Mucosa of rectum (tissue), 2 donors: ENCODE data around the gene ZNF683.

ENCODE experiments used
- H3K27ac ChIP-seq, 2 donors: one replicate each; pipeline ENCODE4 v1.7.0; 2013; ENCODE audit warnings: inconsistent platforms in 2 of 2, low read depth in 2 of 2, low read length in 2 of 2
- H3K27me3 ChIP-seq, 2 donors: one replicate each; pipeline ENCODE4 v1.7.0; 2013; ENCODE audit warnings: low read length in 2 of 2; ENCODE audit not compliant: control insufficient read depth in 2 of 2, insufficient read depth in 2 of 2
- H3K36me3 ChIP-seq, 2 donors: one replicate each; pipeline ENCODE4 v1.7.0; 2013; ENCODE audit warnings: low read length in 2 of 2; ENCODE audit not compliant: control insufficient read depth in 2 of 2, insufficient read depth in 2 of 2
- H3K4me1 ChIP-seq, 2 donors: one replicate each; pipeline ENCODE4 v1.7.0; 2013; ENCODE audit warnings: low read length in 2 of 2, mild to moderate bottlenecking in 1 of 2; ENCODE audit not compliant: control insufficient read depth in 2 of 2, insufficient read depth in 2 of 2
- H3K4me3 ChIP-seq, 2 donors: one replicate each; pipeline ENCODE4 v1.7.0; 2013; ENCODE audit warnings: low read length in 2 of 2
- H3K9ac ChIP-seq, 2 donors: one replicate each; pipeline ENCODE4 v1.7.0; 2013; ENCODE audit warnings: low read length in 2 of 2, low read depth in 1 of 2, mild to moderate bottlenecking in 1 of 2
- H3K9me3 ChIP-seq, 2 donors: one replicate each; pipeline ENCODE4 v1.7.0; 2013; ENCODE audit warnings: low read length in 2 of 2; ENCODE audit not compliant: control insufficient read depth in 2 of 2
- donor health status: healthy.
- donor health status: Normal muscosa, but diverticular disease.

ZNF683 gene

GRCh38 chr1:26360807-26361604 is 11.5 kb downstream of the ZNF683 start:
- Histone ChIP-seq H3K4me1 (peaks cover 33 to 43% of the 10 kb centered on the region in 2 donors), H3K4me3 (peak overlapping the region; percentile 53 to 54), H3K27ac (peak overlapping the region in 1 of 2 donors; percentile 72), H3K27me3 (peaks cover 15 to 21% of the 10 kb centered on the region in 2 donors), H3K9me3 (no peaks in the 10 kb centered on the region), H3K36me3 (no peaks in the 10 kb centered on the region), H3K9ac (peak overlapping the region; percentile 2 to 60)

GRCh38 chr1:26359981-26360806 is 12.4 kb downstream of the ZNF683 start:
- H3K9me3 ChIP-seq: no peaks in the 10 kb centered on the region
- H3K4me3 ChIP-seq: peak overlapping the region; percentile 53 to 54
- peaks cover 15 to 21% of the 10 kb centered on the region in 2 donors for H3K27me3 ChIP-seq
- no peaks in the 10 kb centered on the region for H3K36me3 ChIP-seq
- peak overlapping the region; percentile 72 to 88 for H3K27ac ChIP-seq
- H3K4me1 ChIP-seq: peaks cover 38 to 50% of the 10 kb centered on the region in 2 donors
- peak overlapping the region in 1 of 2 donors; percentile 60 for H3K9ac ChIP-seq

- H3K9ac ChIP-seq: peak overlapping the region; percentile 29 to 76
- peaks cover 15 to 17% of the 10 kb centered on the region in 2 donors for H3K27me3 ChIP-seq
- H3K4me1 ChIP-seq: peaks cover 53 to 64% of the 10 kb centered on the region in 2 donors
- peak overlapping the region; percentile 72 to 88 for H3K27ac ChIP-seq
- no peaks in the 10 kb centered on the region for H3K36me3 ChIP-seq
- H3K4me3 ChIP-seq: peak overlapping the region; percentile 13 to 53
- no peaks in the 10 kb centered on the region for H3K9me3 ChIP-seq
These were observed 13.9 kb downstream of the ZNF683 start for GRCh38 chr1:26358411-26359384.

GRCh38 chr1:26357121-26357602 is 15.4 kb downstream of the ZNF683 start:
- Histone ChIP-seq H3K27me3 (peaks cover 13% of the 10 kb centered on the region in 2 donors), H3K4me1 (peaks cover 53 to 67% of the 10 kb centered on the region in 2 donors), H3K27ac (peak overlapping the region; percentile 72 to 88), H3K4me3 (no peak overlapping the region), H3K36me3 (no peaks in the 10 kb centered on the region), H3K9me3 (no peaks in the 10 kb centered on the region), H3K9ac (peak overlapping the region; percentile 32 to 46)

- H3K9me3 ChIP-seq: no peaks in the 10 kb centered on the region
- no peaks in the 10 kb centered on the region for H3K36me3 ChIP-seq
- no peak overlapping the region for H3K4me3 ChIP-seq
- H3K4me1 ChIP-seq: peaks cover 53 to 68% of the 10 kb centered on the region in 2 donors
- peak overlapping the region; percentile 56 to 65 for H3K27ac ChIP-seq
- H3K9ac ChIP-seq: no peak overlapping the region
- H3K27me3 ChIP-seq: peaks cover 7 to 8% of the 10 kb centered on the region in 2 donors
These were observed 16.4 kb downstream of the ZNF683 start for GRCh38 chr1:26356106-26356505.

- peak overlapping the region; percentile 8 to 73 for H3K9ac ChIP-seq
- no peaks in the 10 kb centered on the region for H3K9me3 ChIP-seq
- peak overlapping the region; percentile 77 to 79 for H3K27ac ChIP-seq
- H3K4me1 ChIP-seq: peaks cover 45 to 65% of the 10 kb centered on the region in 2 donors
- no peak overlapping the region for H3K4me3 ChIP-seq
- H3K36me3 ChIP-seq: no peaks in the 10 kb centered on the region
- H3K27me3 ChIP-seq: no peaks in the 10 kb centered on the region
These were observed 17.6 kb downstream of the ZNF683 start for GRCh38 chr1:26354972-26355371.

- H3K4me3 ChIP-seq: peak within 1 kb of the TSS; percentile 52 to 61
- no peaks in the 10 kb centered on the region for H3K27me3 ChIP-seq
- H3K9me3 ChIP-seq: no peaks in the 10 kb centered on the region
- H3K27ac ChIP-seq: peak within 1 kb of the TSS; percentile 77 to 79
- peak within 1 kb of the TSS; percentile 8 to 73 for H3K9ac ChIP-seq
- no peaks in the 10 kb centered on the region for H3K36me3 ChIP-seq
- H3K4me1 ChIP-seq: peaks cover 41 to 59% of the 10 kb centered on the region in 2 donors
These were observed 18.4 kb downstream of the ZNF683 start, which contains the start of gene CRYBG2 for GRCh38 chr1:26353976-26354820. Gene CRYBG2, minus strand, starts transcription at chr1:26354130. Its CDS starts 7,473 bp downstream, at chr1:26346657.

GRCh38 chr1:26353210-26353859 is 19.2 kb downstream of the ZNF683 start:
- Histone ChIP-seq H3K4me3 (peak overlapping the region; percentile 52 to 61), H3K9me3 (no peaks in the 10 kb centered on the region), H3K9ac (peak overlapping the region in 1 of 2 donors; percentile 73), H3K36me3 (no peaks in the 10 kb centered on the region), H3K27me3 (no peaks in the 10 kb centered on the region), H3K27ac (peak overlapping the region; percentile 77 to 79), H3K4me1 (peaks cover 34 to 50% of the 10 kb centered on the region in 2 donors)
